C1 segment of cervical spinal cord (tissue), 14 donors: Measurements from ENCODE around the gene CFD.

Experiments
- DNase-seq, 14 donors: peaks; one replicate each; lab custom pipeline; 2025; lab: John Stamatoyannopoulos, UW

CFD gene

DNA sequence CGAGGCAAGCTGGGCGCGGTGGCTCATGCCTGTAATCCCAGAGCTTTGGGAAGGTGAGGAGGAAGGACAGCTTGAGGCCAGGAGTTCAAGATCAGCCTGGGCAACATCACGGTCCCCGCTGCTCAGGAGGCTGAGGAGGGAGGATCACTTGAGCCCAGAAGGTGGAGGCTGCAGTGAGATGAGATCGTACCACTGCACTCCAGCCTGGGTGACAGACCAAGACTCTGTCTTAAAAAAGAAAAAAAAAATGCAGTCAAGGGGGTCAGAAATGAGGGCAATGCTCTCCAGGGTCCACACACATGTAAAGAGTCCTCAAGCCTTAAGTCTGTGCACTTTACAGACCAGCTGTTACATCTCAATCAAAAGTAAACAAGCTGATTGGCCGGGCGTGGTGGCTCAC lies 45.1 kb downstream of the CFD start:
- no peak for DNase-seq

DNA sequence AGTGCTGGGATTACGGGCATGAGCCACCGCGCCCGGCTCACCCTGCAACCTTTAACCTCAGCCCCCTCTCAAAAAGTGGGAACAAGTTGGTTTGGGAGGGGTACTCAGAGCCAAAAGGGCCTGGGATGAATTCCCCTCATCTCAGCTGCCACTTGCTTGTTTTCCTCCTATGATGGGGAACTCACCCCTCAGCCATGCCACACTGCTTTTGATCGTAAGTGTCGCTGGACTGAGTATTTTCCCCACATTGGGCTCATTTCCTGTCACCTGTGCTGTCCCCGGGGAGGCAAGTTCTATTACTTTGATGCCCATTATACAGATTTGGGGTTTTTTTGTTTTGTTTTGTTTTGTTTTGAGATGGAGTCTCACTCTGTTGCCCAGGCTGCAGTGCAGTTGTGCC lies 47.0 kb downstream of the CFD start:
- no peak for DNase-seq

DNA sequence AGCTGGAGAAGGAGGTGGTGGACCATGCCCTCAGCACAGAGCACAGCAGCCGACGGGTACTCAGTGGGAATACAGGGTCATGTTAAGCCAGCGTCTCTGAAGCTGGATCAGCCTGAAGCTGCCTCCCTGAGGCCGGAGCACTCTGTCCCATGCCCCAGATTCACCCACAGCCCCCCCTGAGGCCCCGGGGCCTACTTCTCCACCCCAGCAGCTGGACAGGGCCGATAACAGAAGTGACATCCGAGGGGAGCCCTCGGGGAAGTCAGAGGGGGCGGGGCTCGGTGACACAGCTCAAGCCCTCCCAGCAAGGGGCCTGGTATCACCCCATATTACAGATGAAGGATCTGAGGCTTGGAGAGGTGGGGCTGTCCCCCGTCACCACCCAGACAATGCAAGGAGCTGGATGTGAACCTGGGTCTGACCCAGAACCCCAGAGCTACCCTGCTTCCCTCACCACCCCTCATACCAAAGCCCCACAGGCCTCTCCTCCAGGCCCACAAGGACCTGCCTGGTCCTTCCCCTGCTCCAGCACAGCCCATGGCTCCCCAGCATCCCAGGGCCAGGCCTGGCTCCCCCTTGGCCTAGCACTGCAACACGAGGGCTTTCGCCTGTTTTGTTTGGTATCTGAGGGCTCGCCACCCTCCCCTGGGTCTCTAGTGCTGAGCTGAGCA lies 47.9 kb downstream of the CFD start:
- DNase-seq: no peak

DNA sequence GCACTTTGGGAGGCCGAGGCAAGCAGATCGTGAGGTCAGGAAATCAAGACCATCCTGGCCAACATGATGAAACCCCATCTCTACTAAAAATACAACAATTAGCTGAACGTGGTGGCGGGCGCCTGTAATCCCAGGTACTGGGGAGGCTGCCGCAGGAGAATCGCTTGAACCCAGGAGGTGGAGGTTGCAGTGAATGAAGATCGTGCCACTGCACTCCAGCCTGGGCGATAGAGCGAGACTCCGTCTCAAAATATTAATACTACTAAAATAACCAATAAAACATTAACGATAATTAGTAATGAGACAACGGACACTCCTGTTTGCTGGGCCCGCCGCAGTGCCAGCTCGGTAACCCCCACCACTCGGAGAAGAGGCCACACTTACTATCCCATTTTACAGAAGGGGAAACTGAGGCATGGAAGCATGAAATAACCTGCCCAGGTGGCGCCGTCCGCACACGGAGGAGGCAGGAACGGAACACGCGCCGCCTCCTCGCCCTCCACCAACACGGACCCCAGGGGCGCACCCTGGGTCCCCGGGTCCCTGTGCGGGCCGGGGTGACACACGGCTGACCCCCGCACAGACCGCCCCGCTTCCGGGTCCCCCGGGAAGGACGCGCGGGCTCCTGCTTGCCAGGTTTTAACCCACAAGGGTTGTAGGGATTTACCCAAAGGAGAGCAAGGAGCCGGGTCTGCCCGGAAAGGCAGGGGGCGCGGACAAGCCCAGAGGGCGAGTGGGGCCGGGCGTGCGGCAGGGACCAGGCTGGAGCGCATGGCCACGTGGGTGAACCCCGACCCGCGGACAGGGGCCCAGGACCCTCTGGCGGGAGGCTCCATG lies 52.0 kb downstream of the CFD start:
- DNase-seq: no peak

DNA sequence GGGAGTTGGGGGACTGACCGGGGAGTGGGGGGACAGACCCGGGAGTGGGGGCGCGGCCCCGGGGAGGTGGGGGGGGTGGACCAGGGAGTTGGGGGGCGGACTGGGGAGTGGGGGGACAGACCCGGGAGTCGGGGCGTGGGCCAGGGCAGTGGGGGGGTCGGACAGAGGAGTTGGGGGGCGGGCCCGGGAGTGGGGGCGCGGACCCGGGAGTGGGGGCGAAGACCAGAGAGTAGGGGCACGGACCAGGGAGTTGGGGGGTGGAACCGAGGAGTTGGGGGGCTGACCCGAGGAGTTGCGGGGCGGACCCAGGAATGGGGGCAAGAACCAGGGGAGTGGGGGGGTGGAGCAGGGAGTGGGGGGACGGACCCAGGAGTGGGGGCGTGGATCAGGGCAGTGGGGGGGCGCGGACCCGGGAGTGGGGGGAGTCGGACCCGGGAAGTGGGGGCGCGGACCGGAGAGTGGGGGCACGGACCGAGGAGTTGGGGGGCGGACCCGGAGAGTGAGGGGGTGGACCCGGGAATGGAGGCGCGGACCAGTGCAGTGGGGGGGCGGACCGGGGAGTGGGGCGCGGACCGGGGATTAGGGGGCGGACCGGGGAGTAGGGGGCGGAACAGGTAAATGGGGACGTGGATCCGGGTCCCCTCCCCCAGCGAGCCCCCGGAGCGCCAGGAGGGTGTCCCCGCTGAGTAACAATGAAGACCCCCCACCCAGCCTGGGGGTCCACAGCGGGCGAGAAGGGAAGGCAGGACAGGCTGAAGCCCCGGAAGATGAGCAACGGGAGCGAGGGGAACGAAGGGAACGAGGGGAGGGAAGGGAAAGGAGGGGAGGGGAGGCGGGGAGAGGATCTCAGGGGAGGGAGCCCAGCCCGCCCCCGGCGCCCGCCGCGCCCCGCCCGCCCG lies 53.0 kb downstream of the CFD start:
- peak in 1 of 14 donors; percentile 57 for DNase-seq
